ENCODE data around the gene PEX10.

The PEX10 gene

DNA sequence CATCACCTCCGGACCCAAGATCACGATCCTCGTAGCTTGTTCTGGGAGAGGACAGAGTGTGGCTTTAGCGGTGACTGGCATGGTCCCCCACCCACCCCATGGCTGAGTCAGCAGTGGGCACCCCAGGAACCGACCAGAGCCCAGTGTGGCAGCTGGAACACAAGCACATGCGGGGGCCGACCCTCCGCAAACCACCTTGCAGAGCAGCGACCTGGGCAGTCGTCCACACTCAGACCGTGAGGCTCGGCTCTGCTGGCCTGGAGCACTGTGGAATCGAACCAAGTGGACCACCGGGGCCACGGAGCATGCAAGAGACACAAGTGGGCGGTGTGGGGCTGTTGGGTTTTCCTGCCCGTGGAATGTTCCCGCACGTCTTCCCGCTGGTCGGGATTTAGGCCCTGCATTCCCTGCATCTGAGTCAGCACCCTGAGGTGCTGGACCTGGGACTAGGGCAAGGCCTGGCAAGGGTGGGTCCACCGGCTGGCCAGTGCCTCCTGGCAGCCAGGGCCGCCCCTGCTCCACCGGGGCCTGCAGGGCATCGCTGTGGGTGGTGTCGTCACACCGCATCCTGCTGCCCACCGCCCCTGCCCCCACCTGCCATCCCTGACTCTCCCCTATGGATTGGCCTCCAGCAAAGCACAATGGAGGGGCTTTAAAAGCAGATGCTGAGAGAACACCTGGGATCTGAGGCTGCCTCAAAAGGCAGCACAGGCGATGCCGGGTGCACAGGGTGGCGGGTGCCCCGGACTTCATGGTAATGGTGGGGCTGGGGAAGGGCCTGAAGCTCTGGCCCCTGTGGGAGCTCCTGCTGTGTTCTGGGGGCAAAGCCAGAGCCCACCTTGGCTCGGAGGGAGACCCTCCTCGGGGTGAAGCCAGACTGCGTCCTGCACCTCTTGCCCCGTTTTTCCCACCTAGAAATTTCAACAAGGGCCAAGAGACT lies 39.5 kb downstream of the PEX10 start:
- no peak for DNase-seq

- DNase-seq = no peak
Measured at GRCh38 chr1:2368053-2368744, 44.2 kb downstream of the PEX10 start.

DNA sequence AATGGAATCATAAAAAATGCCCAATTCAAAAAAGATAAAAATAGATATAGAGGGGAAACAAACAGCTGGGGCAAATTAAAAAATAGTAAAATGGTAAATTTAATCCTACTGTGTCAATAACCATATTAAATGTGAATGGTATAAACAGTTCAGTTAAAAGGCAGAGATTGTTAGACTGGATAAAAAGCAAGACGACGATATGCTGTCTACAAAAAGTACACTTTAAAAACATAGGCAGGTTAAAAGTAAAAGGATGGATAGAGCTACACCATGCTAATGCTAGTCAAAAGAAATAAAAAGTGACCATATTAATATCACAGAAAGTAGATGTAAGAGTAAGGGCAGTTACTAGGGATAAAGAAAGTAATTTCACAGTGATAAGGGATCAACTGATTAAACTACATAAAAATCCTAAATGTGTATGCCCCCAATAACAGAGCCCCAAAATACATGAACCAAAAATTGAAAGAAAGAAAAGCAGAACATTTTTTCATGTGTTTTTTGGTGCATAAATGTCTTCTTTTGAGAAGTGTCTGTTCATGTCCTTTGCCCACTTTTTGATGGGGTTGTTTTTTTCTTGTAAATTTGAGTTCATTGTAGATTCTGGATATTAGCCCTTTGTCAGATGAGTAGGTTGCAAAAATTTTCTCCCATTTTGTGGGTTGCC lies 48.4 kb downstream of the PEX10 start:
- DNase-seq = no peak

DNA sequence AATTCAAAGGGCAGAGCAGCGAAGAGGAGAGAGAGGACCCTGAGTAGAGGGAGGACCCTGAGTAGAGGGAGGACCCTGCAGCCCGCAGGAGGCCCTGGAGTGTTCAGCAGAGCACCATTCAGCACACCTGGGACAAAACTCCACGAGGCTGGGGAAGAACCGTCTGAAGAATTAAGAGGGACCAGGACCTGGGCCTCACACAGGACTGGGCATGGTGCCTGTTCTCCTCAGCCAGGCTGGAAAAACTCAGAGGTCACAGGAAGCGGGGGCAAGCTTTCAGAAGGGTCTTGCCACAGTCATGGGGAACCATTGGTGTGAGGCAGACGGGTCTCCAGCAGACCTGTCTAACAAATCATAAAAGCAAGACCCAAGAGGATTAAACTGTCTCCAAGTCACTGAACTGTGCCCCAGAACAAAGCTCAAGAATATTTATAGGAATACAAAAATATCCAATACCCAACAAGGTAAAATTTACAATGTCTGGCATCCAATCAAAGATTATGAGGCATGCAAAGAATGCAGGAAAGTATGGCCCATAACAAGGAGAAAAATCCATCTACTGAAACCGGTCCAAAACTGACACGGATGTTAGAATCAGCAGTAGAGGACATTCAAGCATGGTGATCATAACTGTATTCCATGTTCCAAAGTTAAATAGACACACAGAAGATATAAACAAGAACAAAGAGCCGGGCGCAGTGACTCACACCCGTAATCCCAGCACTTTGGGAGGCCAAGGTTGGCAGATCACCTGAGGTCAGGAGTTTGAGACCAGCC lies 51.6 kb downstream of the PEX10 start:
- no peak for DNase-seq

- no peak for DNase-seq
Measured at GRCh38 chr1:2358651-2359640, 53.4 kb downstream of the PEX10 start.

DNA sequence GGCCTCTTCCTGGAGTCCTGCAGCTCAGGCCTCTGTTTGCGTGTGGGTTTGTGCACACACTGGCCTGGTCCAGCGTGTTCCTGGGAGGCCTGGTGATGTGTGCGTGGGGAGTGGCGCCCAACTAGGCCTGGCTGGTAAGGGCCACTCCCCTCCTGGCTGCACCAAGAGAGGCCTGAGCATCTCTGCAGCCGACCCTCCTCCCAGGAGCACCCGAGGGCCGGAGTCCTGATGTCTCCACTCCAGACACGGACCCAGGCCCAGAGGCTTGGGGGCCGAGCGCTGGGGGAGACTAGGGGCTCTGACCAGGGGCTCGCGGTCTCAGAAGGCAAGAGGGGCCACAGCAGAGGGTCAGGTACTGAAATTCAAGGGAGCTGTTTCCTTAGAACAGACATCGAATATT lies 54.3 kb downstream of the PEX10 start:
- DNase-seq = no peak

DNA sequence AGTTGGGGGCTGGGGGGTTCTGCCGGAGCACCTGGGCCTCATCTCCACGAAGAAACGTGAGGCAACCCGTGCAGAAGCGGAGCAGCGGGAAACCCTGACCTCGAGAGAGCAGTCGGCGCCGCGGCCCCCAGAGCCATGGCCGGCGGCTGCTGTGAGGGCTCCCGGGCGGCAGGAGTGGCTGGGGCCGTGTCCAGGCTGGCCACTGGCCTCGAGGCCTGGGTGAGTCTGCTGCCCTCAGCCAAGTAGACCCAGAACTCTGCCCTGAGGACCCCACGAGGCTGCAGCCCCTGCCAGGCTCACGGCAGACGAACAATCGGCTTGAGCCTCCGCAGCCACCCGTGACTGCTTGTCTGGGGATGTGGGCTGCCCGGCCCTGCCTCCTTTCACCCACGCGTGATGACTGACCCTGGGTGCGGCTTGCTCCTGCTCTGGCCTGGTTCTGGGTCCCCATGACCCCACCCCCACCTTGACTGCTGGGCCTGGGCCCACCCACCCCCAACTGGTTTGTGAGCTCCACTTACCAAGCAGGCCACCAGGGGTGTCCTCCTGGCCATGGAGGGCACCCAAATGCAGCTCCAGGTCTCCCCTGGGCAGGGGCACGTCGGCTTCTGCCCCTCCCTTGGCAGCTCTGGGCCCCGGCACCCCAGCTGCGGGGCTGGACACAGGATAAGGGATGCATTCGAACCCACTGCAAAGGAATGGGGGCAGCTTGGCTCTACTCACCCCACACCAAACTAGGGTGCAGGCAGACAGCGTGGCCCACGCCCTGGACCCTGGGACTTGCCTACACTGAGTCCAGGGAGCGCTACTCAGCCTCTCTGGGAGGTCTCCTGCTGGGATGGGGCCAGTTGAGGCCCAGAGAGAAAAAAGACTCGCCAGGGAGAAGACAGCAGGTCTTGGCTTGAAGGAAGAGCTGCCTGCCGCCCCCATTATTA lies 55.2 kb downstream of the PEX10 start:
- DNase-seq = no peak

DNA sequence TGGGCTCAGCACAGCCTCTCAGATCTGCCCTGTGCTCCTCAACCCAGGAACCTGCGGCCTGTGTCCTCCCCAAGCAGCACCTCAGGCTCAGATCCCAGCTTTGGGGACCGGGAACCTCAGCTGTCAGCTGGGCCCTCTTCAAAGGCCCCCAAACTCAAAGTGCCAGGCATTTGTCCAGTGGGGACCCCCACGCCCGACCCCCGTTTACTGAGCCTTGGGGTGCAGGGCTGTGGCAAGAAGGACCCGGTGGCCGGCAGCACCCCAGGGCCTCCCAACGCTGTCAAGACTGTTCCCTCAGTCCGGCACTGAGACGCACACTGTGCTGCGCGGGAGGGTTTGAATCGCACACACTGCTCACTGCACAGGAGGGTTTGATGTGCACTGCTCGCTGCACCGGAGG lies 56.0 kb downstream of the PEX10 start:
- no peak for DNase-seq

- no peak for DNase-seq
Measured at GRCh38 chr1:2355373-2356261, 56.7 kb downstream of the PEX10 start.

- DNase-seq = no peak
Measured at GRCh38 chr1:2354511-2355372, 57.6 kb downstream of the PEX10 start.
